ENCODE measurements around the gene NEBL.

NEBL gene

DNA sequence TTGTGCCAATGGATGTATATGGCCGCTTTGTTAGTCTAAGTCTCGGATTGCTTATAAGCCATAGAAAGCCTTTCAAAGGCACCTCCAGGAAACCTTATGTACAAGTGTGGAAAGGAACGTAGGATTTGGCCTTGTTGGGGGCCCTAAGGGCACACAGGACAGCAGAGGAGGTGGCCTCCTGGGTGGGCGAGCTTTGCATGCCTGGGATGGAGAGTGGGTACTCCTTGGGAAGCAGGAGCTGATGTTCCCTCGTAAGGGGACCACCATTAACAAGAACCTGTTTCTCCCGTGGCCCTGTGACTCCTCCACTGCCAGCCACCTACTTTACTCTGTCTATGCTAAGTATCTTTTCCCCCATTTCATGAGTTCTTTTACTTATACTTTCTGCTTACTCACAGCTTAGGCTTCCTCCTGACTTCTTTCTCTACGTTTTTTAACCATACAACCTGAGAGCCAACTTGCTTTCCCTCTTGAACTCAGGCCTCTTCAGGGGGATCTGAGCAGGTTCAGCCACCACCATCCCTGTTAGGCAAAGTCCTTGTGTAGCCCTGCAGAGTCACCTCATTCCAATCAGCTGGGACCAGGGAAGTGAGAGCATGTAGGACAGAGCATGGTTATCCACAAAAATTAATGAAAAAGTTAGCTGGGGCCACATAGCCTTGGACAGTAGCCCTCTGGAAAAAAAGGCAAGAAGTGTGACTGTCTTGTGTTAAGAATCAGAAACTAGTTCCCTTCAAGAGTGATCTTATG lies 118.9 kb downstream of the NEBL start:
- DNase-seq (ENCODE audit: low spot score), result no peak

DNA sequence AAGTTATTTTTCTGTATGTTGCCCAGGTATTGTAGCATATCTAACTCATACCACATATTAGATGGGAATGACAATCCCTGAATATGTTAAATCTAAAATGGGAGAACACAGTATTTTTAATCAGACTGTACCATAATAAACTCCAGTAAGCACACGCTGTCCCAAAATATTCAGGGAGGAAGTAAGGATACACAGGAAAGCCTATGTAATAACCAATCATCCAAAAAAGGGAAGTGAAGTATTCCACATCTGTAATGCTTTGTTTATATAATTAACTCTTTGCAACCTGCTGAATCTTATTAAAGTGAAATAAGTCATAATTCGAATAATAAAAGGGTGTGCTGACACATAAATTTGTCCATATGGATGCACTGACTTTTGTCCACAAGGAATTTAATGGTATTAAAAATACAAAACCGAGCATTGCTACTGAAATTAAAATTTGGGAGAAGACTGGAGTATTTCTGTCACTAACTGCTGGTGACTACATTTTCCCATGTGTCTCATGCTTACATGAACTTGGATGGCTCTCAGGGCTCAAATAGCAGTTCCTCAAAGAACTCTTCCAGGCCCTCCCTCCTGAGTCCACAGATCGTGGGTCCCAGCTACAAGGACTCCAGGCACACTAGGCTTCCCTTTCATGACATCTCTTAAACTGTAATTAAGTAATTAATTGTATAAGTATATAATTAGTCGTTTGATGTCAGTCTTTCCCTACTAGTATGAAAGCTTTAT lies 120.6 kb downstream of the NEBL start:
- no peak for DNase-seq (ENCODE audit: low spot score)

DNA sequence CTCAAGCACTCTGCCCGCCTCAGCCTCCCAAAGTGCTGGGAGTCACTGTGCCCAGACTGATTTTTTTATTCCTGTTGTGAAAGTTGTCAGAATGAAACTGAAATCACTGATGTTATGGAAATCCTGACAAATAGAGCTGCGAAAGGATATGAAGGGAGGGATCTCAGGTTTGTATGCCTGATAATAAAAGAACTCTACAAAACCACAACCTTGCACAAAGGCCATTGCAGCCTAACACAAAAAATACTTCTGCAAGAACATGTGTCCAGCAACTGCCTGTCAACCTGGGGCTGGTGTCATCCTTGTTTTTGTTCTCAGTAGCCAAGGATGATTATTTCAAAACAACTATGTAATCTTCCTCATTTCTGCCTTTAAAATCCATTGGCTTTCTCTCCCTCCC lies 126.1 kb downstream of the NEBL start:
- no peak for DNase-seq (ENCODE audit: low spot score)

DNA sequence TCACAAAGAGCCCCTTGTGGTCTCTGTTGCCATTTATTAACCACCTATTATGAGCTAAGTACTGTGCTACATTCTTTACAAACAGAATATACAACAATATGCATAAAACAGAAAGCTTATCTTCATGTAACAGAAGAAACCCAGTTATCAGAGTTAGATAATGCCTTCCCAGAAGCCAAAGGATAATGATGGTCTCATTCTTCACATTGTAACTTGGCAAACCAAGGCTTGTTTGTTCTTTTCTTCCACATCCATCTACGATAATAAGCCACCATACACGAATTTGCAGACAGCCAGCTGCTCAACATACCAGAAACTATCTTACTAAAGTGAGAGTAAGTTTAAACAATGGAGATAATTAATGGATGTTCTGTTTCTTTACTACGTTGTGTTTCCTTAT lies 127.6 kb downstream of the NEBL start:
- no peak for DNase-seq (ENCODE audit: low spot score)

DNA sequence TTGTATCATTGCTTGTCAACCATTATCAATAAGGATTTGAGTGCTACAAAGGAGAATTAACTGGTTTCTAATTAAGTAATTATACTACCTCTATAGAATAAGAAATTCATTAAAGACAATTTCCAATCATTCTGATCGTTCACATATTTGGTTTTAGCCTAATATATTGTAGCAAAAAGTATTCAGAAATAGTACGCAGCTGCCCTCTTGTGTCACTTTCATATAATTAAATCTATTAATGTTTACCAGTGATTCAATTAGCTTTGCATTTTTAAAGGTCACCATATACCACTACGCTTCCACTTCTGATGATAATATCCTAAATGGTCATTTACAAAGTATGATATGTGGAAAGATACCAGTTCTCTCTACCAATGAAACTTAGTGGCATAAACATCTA lies 128.3 kb downstream of the NEBL start:
- no peak for DNase-seq (ENCODE audit: low spot score)

DNA sequence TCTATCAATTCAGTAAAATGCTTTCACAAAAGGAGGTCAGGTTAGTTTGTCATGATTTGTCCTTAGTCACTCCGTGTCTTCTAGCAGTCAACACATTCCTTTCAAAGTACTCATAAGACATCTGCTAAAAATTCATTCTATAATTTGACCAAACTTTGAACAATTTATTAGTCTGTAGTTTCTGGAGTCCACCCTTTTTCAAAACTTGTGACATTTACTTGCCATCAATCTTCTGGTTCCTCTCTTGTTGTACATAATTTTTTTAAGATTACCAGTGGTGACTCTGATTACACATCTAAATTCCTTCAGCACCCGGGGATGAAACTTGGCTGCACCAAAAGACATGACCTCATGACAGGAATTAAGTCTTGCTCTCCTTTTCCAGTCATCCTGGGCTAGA lies 130.1 kb downstream of the NEBL start:
- DNase-seq (ENCODE audit: low spot score), result no peak

DNA sequence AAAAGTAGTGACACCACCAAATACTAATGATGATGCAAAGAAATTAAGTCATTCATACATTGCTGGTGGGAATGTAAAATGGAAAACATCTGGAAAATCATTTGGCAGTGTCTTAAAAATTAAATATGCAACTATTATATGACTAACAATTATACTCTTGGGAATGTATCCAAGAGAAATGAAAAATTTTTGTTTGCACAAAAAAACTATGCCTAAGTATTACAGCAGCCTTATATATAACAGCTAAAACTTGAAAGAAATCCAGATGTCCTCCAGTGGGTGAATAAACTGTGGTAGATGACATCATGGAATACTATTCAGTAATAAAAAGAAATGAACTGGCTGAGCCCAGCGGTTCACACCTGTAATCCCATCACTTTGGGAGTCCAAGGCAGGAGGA lies 132.0 kb downstream of the NEBL start:
- no peak for DNase-seq (ENCODE audit: low spot score)

DNA sequence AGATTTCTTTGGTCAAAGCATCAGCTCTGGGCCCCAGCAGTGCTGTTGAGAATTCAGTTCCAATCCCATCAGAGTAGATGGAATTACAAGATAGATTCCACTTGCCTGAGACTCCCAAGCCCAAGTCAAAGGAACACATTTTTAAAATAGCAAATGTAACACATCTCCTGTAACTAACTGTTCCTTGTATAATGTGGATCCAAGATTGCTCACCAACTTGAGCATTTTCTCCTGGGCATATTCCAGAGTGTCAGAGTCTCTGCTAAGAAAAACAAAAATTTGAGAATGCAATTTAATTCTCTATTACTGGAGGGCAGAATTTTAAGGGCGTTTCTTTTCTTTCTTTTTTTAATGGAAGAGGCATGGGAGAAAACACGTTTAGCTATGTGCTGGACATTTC lies 136.7 kb downstream of the NEBL start:
- DNase-seq (ENCODE audit: low spot score), result no peak

DNA sequence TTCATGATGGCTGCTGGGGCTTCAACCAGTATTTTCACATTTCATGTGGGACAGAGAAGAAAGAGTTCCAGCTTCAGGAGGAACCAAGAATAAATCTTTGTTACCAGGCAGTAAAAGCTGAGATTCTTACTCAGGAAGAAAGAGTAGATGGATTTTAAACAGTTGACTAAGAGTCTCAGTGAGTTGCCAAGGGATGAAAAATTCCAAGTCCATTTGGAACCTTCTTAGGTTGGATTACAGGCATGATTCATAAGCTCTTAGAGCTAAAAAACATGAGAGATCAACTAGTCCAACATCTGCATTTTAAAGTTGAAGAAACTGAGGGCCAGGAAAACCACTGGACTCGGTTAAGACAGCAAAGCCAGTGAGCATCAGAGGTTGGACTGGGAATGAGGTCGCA lies 148.6 kb downstream of the NEBL start:
- no peak for DNase-seq (ENCODE audit: low spot score)

DNA sequence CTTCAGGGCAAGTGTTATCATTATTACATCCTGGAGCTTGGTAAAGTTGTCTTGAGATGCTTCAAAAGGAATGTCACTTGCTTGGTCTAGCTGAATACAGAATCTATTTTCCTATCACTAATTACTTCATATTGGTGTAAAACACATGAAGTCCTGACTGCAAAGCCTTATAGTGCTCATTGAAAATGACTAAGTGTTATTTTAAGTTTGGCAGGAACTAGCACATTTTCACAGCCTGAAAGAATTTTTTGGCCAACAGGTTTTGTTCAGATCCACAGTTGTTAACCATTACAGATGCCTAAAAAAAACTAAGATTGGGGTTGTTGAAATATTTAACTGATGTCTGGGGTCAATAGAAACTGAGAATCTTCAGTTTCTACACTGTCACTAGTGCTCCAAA lies 149.3 kb downstream of the NEBL start:
- no peak for DNase-seq (ENCODE audit: low spot score)

DNA sequence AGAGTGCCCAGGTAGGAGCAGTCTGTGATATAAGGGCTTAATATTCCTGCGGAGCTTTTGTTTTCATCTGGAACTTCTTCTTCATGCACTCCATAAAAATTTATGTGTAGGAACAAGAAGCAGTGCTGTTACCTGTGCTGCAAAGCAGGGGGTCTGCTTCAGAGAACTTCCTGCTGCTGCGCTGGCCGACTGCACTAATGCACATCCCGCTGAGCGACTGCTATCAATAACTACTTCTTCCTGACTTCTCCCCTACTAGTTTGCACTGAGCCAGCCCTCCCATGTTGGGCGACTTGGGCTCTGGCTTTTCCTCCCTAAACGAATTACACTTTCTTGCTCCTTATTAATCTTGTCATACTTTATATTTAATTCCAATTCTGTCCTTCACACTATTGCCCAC lies 150.3 kb downstream of the NEBL start:
- DNase-seq (ENCODE audit: low spot score), result no peak

DNA sequence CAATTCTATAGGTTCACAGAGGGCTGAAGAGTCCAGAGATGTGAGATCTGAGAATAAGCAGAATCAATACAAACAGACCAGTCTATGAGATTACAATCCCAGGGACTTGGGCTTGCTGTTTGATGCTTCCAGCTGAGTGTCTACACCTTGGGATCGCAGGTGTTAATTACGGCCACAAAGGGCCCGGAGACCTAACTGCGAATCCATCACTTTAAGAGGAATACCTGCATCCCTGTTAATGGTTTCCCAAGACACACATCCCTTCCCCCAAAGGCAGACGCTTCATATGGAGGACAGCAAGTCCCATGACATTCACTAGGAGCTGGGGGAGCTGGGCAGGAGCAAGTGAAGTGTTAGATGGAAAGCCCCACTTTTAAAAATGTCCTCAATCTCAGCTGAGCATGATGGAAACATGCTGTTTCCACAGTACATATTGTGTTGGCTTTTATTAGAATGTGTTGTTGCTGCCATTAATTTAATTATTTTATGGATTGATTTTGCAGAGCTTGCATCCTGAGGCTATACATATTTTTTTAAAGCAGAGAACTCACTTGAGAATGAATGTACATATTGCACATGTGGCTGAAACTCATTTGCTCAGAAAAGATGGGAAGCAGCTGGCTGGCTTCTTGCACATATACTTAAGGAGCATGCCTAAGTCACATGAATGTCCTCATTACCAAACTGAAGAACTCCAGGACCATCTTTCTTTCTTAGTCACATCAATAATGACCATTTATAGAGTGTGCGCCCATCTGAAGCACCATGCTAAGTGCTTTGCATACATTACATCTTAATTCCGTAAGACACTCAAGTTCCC lies 151.3 kb downstream of the NEBL start:
- DNase-seq (ENCODE audit: low spot score), result no peak

DNA sequence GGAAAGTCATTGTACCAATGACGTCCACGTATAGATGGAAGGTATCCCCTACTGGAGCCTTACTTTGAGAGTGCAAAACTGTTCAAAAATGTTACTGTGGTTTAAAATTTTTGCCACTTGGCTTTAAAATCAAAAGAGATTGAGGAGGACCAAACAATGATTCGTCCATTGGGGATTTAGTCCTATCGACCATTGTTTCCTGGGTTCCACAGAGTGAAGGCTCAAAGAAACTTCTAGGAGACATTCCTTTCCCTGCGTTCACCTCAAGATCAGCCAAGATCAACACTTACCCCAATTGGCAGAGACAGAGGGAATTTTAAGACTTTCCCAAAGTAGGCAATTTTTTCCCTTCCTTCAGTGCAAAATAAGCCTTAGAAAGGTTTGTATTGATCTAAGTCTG lies 152.3 kb downstream of the NEBL start:
- DNase-seq (ENCODE audit: low spot score), result no peak

DNA sequence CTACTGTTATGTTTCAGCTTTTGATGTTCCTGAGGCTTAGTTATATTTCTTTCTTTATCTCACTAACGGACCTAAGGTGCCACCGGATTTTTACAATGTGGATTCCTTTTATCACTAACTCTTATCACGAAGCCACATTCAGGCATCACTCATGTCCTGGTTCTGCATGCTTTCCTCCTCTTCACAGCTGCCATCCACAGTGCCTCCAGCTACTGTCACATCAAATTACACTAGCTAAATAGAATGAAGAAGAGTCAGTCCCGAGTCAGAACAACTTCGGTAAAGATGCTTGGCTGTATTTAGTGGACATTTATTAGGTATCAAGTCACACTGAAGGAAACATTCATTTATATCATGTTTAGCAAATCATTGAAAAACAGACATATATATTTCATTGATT lies 153.2 kb downstream of the NEBL start:
- DNase-seq (ENCODE audit: low spot score), result no peak

DNA sequence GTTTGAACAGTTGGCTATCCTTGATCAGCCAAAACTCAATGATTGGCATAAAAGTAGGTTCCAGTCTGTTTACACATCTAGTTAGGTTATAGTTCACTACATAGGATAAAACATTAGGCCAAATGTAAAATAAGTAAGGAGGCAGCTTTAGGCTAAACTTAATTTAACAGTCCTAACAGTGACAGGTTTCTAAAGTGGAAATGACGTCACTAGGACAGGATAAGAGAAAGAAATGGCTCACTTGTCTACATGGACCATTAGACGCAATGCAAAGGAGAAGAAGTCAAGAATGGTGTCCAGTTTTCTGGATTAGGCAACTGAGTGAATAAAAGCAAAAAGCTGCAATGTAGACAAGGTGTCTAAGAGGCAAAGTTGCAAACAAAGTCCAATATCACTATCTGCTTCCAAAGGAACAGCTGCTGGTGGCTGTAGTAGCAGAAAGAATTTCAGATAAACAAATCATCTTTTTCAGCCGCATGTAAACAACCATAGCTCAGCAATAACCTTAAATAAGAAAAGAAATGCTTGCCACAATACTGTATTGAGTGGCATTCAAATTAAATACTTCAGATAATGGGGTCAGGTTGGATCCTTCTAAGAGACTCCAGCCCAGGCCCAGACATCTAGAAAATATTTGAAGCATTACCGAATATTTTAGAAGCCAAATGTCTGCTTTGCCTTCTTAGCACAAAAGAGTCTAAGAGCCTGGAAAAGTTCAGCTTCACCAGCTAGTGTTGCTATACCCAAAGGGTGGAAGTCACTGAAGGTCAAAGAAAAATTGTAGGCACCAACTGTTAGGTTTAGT lies 154.2 kb downstream of the NEBL start:
- DNase-seq (ENCODE audit: low spot score), result no peak

DNA sequence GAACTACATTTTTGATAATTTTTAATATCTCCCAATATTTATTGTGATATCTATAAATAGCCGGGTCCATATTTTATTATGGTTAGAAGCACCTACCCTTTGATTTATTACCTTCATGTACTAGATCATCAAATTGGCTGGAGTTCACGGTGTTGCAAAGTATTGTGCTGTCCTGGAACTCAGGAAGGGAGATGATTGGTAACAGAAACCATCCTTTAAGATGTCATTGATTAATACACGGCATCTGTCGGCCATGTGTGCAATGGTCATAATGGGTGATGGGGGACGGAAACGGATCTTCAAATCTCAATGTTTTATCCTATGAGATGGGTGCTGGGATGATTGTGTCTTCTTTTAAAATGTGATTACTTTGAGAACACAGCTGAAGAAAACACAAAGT lies 157.0 kb downstream of the NEBL start:
- no peak for DNase-seq (ENCODE audit: low spot score)

DNA sequence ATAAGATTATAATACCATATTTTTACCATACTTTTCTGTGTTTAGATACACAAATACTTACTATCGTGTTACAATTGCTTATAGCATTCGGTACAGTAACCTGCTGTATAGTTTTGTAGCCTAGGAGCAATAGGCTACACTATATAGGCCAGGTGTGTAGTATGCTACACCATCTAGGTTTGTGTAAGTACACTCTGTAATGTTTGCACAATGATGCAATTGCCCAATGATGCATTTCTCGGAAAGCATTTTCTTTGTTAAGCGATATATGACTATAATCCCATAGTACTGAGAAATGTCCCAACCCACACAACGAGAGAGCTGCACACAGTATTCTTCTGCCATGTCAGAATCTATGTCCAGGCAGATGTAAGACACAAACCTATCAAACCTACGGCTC lies 160.0 kb downstream of the NEBL start:
- DNase-seq (ENCODE audit: low spot score), result no peak

All from germinal center (tissue), 1 donor.